NCI-H2196 (cell line): ENCODE results near the gene ZNF507.

Experiments
- DNase-seq: peaks from one replicate; lab custom pipeline; 2025; ENCODE audit not compliant: unreplicated experiment; lab: John Stamatoyannopoulos, UW

The ZNF507 gene

GRCh38 chr19:32339423-32339822 lies 6.0 kb upstream of the ZNF507 start:
- no peak for DNase-seq

- peak; percentile 46 for DNase-seq
Measured at GRCh38 chr19:32339988-32340874, 5.2 kb upstream of the ZNF507 start.

GRCh38 chr19:32342695-32343094 lies 2.7 kb upstream of the ZNF507 start:
- DNase-seq: no peak

GRCh38 chr19:32343550-32344262 lies 1.7 kb upstream of the ZNF507 start:
- no peak for DNase-seq

- no peak for DNase-seq
Measured at GRCh38 chr19:32346901-32347300, 1.5 kb downstream of the ZNF507 start.

- DNase-seq: no peak
Measured at GRCh38 chr19:32347573-32347972, 2.2 kb downstream of the ZNF507 start.

- DNase-seq: no peak
Measured at GRCh38 chr19:32349051-32349450, 3.6 kb downstream of the ZNF507 start.

- no peak for DNase-seq
Measured at GRCh38 chr19:32349724-32350470, 4.5 kb downstream of the ZNF507 start.

GRCh38 chr19:32350471-32350865 lies 5.1 kb downstream of the ZNF507 start:
- no peak for DNase-seq

GRCh38 chr19:32350987-32351348 lies 5.6 kb downstream of the ZNF507 start:
- DNase-seq: no peak

- no peak for DNase-seq
Measured at GRCh38 chr19:32352241-32352630, 6.8 kb downstream of the ZNF507 start.

GRCh38 chr19:32354345-32354744 lies 8.9 kb downstream of the ZNF507 start:
- DNase-seq: no peak

- DNase-seq: no peak
Measured at GRCh38 chr19:32355309-32355708, 9.9 kb downstream of the ZNF507 start.

- DNase-seq: no peak
Measured at GRCh38 chr19:32357720-32358119, 12.3 kb downstream of the ZNF507 start.

GRCh38 chr19:32358321-32358720 lies 12.9 kb downstream of the ZNF507 start:
- DNase-seq: no peak

GRCh38 chr19:32359581-32359980 lies 14.2 kb downstream of the ZNF507 start:
- no peak for DNase-seq

- no peak for DNase-seq
Measured at GRCh38 chr19:32361574-32362317, 16.3 kb downstream of the ZNF507 start.

GRCh38 chr19:32362318-32362691 lies 16.9 kb downstream of the ZNF507 start:
- no peak for DNase-seq

- no peak for DNase-seq
Measured at GRCh38 chr19:32363175-32363574, 17.8 kb downstream of the ZNF507 start.

- DNase-seq: no peak
Measured at GRCh38 chr19:32363632-32364031, 18.2 kb downstream of the ZNF507 start.

GRCh38 chr19:32364040-32364439 lies 18.6 kb downstream of the ZNF507 start:
- no peak for DNase-seq
